ENCODE measurements around the gene CHRNB4. TPM values are rescaled to one million over a fixed set of nuclear protein-coding genes. Genes with fewer than 3 reads are reported as not detected.

Gene CHRNB4
- total RNA-seq, 1 donor from 2014 or later, result 0.10 TPM

DNA sequence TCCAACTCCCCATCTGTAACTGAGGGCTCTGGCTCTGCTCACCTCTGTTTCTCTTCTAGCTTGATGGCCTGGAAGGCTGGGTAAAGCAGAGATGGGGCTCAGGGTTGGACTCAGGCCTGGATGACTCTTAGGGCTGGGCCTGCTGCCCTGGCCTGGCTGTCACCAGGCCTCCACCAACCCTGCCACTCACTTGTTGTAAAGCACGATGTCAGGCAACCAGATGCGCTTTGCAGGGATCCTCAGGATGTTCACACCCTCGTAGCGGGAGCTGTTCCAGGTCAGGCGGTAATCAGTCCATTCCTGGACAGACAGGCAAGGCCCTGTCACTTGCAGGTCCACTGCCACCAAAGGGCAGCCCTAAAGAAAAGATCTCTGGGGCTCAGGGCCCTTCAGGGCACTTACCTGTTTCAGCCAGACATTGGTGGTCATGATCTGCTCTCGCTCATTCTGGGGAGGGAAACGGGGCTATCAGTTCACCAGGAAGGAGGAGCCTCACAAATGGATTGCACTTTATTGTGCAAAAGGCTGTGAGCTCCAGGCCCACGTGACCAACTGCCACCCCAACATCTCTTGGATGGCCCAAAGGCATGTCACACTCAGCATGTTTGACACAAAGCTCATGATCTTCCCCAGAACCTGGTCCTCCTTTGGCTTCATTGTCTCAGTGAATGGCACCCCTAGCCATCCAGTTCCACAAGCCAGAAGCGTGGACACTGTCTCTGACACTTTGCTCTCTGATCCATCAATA, 9.9 kb downstream of the CHRNB4 start:
- peaks cover 12% of the 10 kb centered on the region for H3K36me3 Mint-ChIP-seq (ENCODE audit: low read depth)
- peaks cover 52% of the 10 kb centered on the region for H3K27me3 Mint-ChIP-seq (ENCODE audit: low read depth)
- peaks cover 12% of the 10 kb centered on the region for H3K9me3 Mint-ChIP-seq (ENCODE audit: low read depth)
- H3K27ac Mint-ChIP-seq (ENCODE audit: unreplicated experiment), result no peak overlapping the region
- TF ChIP-seq, protein P1, sequence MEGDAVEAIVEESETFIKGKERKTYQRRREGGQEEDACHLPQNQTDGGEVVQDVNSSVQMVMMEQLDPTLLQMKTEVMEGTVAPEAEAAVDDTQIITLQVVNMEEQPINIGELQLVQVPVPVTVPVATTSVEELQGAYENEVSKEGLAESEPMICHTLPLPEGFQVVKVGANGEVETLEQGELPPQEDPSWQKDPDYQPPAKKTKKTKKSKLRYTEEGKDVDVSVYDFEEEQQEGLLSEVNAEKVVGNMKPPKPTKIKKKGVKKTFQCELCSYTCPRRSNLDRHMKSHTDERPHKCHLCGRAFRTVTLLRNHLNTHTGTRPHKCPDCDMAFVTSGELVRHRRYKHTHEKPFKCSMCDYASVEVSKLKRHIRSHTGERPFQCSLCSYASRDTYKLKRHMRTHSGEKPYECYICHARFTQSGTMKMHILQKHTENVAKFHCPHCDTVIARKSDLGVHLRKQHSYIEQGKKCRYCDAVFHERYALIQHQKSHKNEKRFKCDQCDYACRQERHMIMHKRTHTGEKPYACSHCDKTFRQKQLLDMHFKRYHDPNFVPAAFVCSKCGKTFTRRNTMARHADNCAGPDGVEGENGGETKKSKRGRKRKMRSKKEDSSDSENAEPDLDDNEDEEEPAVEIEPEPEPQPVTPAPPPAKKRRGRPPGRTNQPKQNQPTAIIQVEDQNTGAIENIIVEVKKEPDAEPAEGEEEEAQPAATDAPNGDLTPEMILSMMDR (IDR thresholded peaks at IDR 0.05), result no peak
- no peaks in the 10 kb centered on the region for H3K4me1 Mint-ChIP-seq (ENCODE audit: low read depth)
- no peak overlapping the region for H3K4me3 Mint-ChIP-seq (ENCODE audit: unreplicated experiment)
- no peak for DNase-seq (ENCODE audit: low spot score)

DNA sequence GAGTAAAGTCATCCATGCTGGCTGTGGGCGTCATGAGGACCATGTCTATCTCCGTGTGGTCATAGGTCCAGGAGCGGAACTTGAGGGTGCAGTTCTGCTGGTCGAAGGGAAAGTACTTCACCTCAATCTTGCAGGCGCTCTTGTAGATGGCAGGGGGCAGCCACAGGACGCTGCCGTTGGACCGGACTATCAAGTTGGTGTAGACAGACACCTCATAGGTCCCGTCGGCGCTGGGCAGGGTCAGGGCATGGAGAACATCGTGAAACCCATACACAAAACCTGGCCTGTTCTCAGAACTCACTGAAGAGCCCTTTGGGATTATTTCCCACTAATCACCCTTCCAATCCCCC, 11.3 kb downstream of the CHRNB4 start:
- Mint-ChIP-seq H3K27me3 (ENCODE audit: low read depth) (peaks cover 50% of the 10 kb centered on the region), H3K9me3 (ENCODE audit: low read depth) (peaks cover 12% of the 10 kb centered on the region), H3K27ac (ENCODE audit: unreplicated experiment) (no peak overlapping the region), H3K36me3 (ENCODE audit: low read depth) (peaks cover 12% of the 10 kb centered on the region), H3K4me3 (ENCODE audit: unreplicated experiment) (no peak overlapping the region), H3K4me1 (ENCODE audit: low read depth) (no peaks in the 10 kb centered on the region)
- TF ChIP-seq, protein P1 (IDR thresholded peaks at IDR 0.05), result no peak
- DNase-seq (ENCODE audit: low spot score), result no peak

DNA sequence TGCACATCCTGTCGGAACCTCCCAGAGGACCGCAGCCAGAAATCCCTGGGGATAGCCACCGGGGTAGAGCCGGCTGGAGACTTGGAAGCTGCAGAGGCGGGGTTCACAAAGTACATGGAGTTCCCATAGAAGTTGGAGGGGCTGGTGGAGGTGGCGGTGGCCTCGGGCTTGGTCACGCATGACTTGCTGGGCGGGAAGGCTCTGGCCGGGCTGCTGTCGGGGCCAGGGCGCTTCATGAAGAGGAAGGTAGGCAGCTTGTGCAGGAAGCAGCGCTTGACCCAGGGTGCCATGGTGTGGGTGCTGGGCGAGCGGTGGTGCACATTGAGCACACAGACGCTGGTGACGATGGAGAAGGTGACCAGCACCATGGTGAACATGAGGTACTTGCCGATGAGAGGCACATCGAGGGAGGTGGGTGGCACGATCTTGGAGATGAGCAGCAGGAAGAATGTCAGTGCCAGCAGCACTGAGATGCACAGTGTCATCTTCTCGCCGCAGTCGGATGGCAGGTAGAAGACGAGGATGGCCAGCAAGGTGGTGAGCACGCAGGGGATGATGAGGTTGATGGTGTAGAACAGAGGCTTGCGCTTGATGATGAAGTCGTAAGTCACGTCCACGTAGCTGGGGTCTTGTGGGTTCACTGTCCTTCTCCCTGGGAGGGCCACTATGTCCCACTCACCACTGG, 11.8 kb downstream of the CHRNB4 start:
- H3K27ac Mint-ChIP-seq (ENCODE audit: unreplicated experiment), result no peak overlapping the region
- H3K9me3 Mint-ChIP-seq (ENCODE audit: low read depth), result peaks cover 12% of the 10 kb centered on the region
- no peaks in the 10 kb centered on the region for H3K4me1 Mint-ChIP-seq (ENCODE audit: low read depth)
- TF ChIP-seq, protein P1 (IDR thresholded peaks at IDR 0.05), result no peak
- peaks cover 12% of the 10 kb centered on the region for H3K36me3 Mint-ChIP-seq (ENCODE audit: low read depth)
- peaks cover 51% of the 10 kb centered on the region for H3K27me3 Mint-ChIP-seq (ENCODE audit: low read depth)
- no peak for DNase-seq (ENCODE audit: low spot score)
- no peak overlapping the region for H3K4me3 Mint-ChIP-seq (ENCODE audit: unreplicated experiment)

DNA sequence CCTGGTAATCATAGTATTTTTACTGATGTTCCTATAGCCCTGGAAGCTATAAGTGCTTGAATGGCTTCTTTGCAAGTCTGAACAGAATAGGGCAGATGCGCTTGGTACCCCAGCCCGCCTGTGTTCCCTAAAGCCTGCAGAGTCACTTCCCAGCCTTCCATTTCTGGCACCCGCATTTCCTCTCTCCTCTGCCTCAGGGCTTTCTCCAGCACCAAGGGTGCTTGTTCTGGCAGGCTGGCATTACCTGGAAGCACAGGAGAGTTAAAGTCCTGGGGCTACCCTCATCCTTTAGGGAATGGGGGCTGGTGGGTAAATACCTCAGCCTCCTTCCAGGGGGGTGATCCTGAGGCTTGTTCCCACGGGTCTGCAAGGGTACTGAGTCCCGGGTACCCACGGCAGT, 12.8 kb downstream of the CHRNB4 start:
- Mint-ChIP-seq H3K9me3 (ENCODE audit: low read depth) (peaks cover 8% of the 10 kb centered on the region), H3K4me3 (ENCODE audit: unreplicated experiment) (no peak overlapping the region), H3K36me3 (ENCODE audit: low read depth) (peaks cover 12% of the 10 kb centered on the region), H3K27me3 (ENCODE audit: low read depth) (peaks cover 59% of the 10 kb centered on the region), H3K4me1 (ENCODE audit: low read depth) (no peaks in the 10 kb centered on the region), H3K27ac (ENCODE audit: unreplicated experiment) (no peak overlapping the region)
- TF ChIP-seq, protein P1 (IDR thresholded peaks at IDR 0.05), result no peak
- DNase-seq (ENCODE audit: low spot score), result no peak

DNA sequence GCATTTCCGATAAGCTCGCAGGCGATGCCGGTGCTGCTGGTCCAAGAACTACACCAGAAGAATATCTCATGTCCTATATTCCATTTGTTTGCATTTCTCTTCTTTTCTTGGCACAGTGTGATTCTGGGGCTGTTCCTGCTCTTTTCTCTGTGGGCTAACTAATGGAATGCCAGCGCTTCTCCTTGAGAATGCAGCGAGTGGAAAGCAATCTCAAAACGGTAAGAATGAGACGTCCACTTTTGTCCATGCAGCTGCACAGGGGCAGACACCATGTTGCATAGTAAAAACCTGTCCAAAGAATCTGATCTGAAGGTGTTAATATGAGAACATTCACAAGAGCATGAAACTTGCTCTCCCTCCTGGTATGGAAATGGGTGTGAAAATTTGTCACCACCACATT, 13.7 kb downstream of the CHRNB4 start:
- Mint-ChIP-seq H3K4me3 (ENCODE audit: unreplicated experiment) (no peak overlapping the region), H3K27me3 (ENCODE audit: low read depth) (peaks cover 58% of the 10 kb centered on the region), H3K9me3 (ENCODE audit: low read depth) (no peaks in the 10 kb centered on the region), H3K36me3 (ENCODE audit: low read depth) (peaks cover 7% of the 10 kb centered on the region), H3K27ac (ENCODE audit: unreplicated experiment) (no peak overlapping the region), H3K4me1 (ENCODE audit: low read depth) (no peaks in the 10 kb centered on the region)
- no peak for DNase-seq (ENCODE audit: low spot score)
- TF ChIP-seq, protein P1 (IDR thresholded peaks at IDR 0.05), result no peak
